WTC11 (cell line): Measurements from ENCODE around the gene BTBD7. TPM values are rescaled to one million over a fixed set of nuclear protein-coding genes. Genes with fewer than 3 reads are reported as not detected.

Experiments used
- ATAC-seq: fragments of 200-7000 bp; cut with Tn5 transposase; 2 replicates; pipeline ENCODE4 v1.10.0; 2021; ENCODE audit warnings: mild to moderate bottlenecking, moderate library complexity
- CTCF ChIA-PET: fragments of 300-600 bp; sonication (Branson Sonifier 250); formaldehyde crosslinking; loops from one replicate; lab custom pipeline; 2021; ENCODE audit warnings: antibody characterized with exemption; lab: Charles Lee
- POLR2A ChIA-PET: fragments of 350-600 bp; sonication (Branson Sonifier 250); formaldehyde crosslinking; loops from one replicate; lab custom pipeline; 2021; ENCODE audit warnings: antibody characterized with exemption; lab: Charles Lee
- DNase-seq: peaks from one replicate; pipeline ENCODE4 v3.0.0; 2021; ENCODE audit warnings: low spot score
- H3K27ac Mint-ChIP-seq: 2 replicates; pipeline ENCODE4 v1.8.0; 2021; ENCODE audit warnings: mixed read lengths
- H3K27me3 Mint-ChIP-seq: 2 replicates; pipeline ENCODE4 v1.8.0; 2021; ENCODE audit warnings: low read depth, mild to moderate bottlenecking, moderate library complexity, mixed read lengths
- H3K36me3 Mint-ChIP-seq: 2 replicates; pipeline ENCODE4 v1.8.0; 2021; ENCODE audit warnings: mixed read lengths
- H3K4me1 Mint-ChIP-seq: 2 replicates; pipeline ENCODE4 v1.8.0; 2022; ENCODE audit warnings: mixed read lengths
- H3K4me3 Mint-ChIP-seq: 2 replicates; pipeline ENCODE4 v1.8.0; 2021; ENCODE audit warnings: mild to moderate bottlenecking, moderate library complexity, mixed read lengths
- H3K9me3 Mint-ChIP-seq: 2 replicates; pipeline ENCODE4 v1.8.0; 2021; ENCODE audit warnings: mixed read lengths
- ARID4B ChIP-seq: sonication (generic); formaldehyde crosslinking; IDR thresholded peaks from 2 replicates; pipeline ENCODE4 v1.8.0; 2023; ENCODE audit warnings: missing genetic modification reagents, mild to moderate bottlenecking, borderline replicate concordance
- ATF1 ChIP-seq: sonication (generic); formaldehyde crosslinking; IDR thresholded peaks from 2 replicates; pipeline ENCODE4 v1.8.1; 2023; ENCODE audit warnings: mild to moderate bottlenecking, moderate library complexity, missing genetic modification reagents
- ATF3 ChIP-seq: sonication (generic); formaldehyde crosslinking; conservative IDR thresholded peaks from 2 replicates; pipeline ENCODE4 v1.8.1; 2022; ENCODE audit warnings: mild to moderate bottlenecking, missing genetic modification reagents
- CBFB ChIP-seq: sonication (generic); formaldehyde crosslinking; IDR thresholded peaks from 2 replicates; pipeline ENCODE4 v1.8.1; 2022; ENCODE audit warnings: mild to moderate bottlenecking, low read depth, missing genetic modification reagents
- CREM ChIP-seq: sonication (generic); formaldehyde crosslinking; IDR thresholded peaks from 2 replicates; pipeline ENCODE4 v1.8.1; 2022; ENCODE audit warnings: mild to moderate bottlenecking, missing genetic modification reagents, moderate library complexity
- E2F4 ChIP-seq: sonication (generic); formaldehyde crosslinking; IDR thresholded peaks from 2 replicates; pipeline ENCODE4 v1.8.1; 2022; ENCODE audit warnings: low read depth, mild to moderate bottlenecking, moderate library complexity, missing genetic modification reagents, borderline replicate concordance
- FOXK1 ChIP-seq: sonication (generic); formaldehyde crosslinking; IDR thresholded peaks from 2 replicates; pipeline ENCODE4 v1.8.0; 2022; ENCODE audit warnings: mild to moderate bottlenecking, moderate library complexity, missing genetic modification reagents
- GRHL2 ChIP-seq: fragments of 250-450 bp; sonication (Bioruptor Pico); IDR thresholded peaks from 2 replicates; pipeline ENCODE4 v1.8.0; 2022; ENCODE audit warnings: mild to moderate bottlenecking, moderate library complexity; ENCODE audit not compliant: insufficient replicate concordance, severe bottlenecking
- GTF2I ChIP-seq: fragments of 250-450 bp; sonication (Bioruptor Pico); conservative IDR thresholded peaks from 2 replicates; pipeline ENCODE4 v1.4.0; 2021; ENCODE audit warnings: mild to moderate bottlenecking
- IRF1 ChIP-seq: sonication (generic); formaldehyde crosslinking; IDR thresholded peaks from 2 replicates; pipeline ENCODE4 v1.8.0; 2023; ENCODE audit warnings: missing genetic modification reagents
- KAT7 ChIP-seq: sonication (generic); formaldehyde crosslinking; IDR thresholded peaks from 2 replicates; pipeline ENCODE4 v1.8.1; 2023; ENCODE audit warnings: missing genetic modification reagents, mild to moderate bottlenecking, borderline replicate concordance
- NR2C2 ChIP-seq: sonication (generic); formaldehyde crosslinking; IDR thresholded peaks from 2 replicates; pipeline ENCODE4 v1.8.0; 2022; ENCODE audit warnings: mild to moderate bottlenecking, missing genetic modification reagents
- OVOL2 ChIP-seq: fragments of 250-450 bp; sonication (Bioruptor Pico); IDR thresholded peaks from 2 replicates; pipeline ENCODE4 v1.9.0; 2021; ENCODE audit warnings: mild to moderate bottlenecking, borderline replicate concordance
- PREB ChIP-seq: sonication (generic); formaldehyde crosslinking; IDR thresholded peaks from 2 replicates; pipeline ENCODE4 v1.8.1; 2022; ENCODE audit warnings: mild to moderate bottlenecking, missing genetic modification reagents, moderate library complexity, borderline replicate concordance
- SMAD4 ChIP-seq: sonication (generic); formaldehyde crosslinking; IDR thresholded peaks from 2 replicates; pipeline ENCODE4 v1.8.0; 2022; ENCODE audit warnings: mild to moderate bottlenecking, missing genetic modification reagents
- SOX15 ChIP-seq: fragments of 250-450 bp; sonication (Bioruptor Pico); IDR thresholded peaks from 2 replicates; pipeline ENCODE4 v1.9.0; 2021; ENCODE audit warnings: mild to moderate bottlenecking
- SP1 ChIP-seq: sonication (generic); formaldehyde crosslinking; conservative IDR thresholded peaks from 2 replicates; pipeline ENCODE4 v1.8.1; 2022; ENCODE audit warnings: missing genetic modification reagents
- STAT6 ChIP-seq: sonication (generic); formaldehyde crosslinking; conservative IDR thresholded peaks from 2 replicates; pipeline ENCODE4 v1.8.1; 2023; ENCODE audit warnings: mild to moderate bottlenecking, low read depth, missing genetic modification reagents, moderate library complexity
- ZMAT4 ChIP-seq: fragments of 250-450 bp; sonication (Bioruptor Pico); IDR thresholded peaks from 2 replicates; pipeline ENCODE4 v1.9.0; 2021; ENCODE audit warnings: mild to moderate bottlenecking
- ZNF281 ChIP-seq: sonication (generic); formaldehyde crosslinking; IDR thresholded peaks from 2 replicates; pipeline ENCODE4 v1.8.0; 2023; ENCODE audit warnings: mild to moderate bottlenecking, missing genetic modification reagents
- ZNF512 ChIP-seq: sonication (generic); formaldehyde crosslinking; IDR thresholded peaks from 2 replicates; pipeline ENCODE4 v1.8.1; 2022; ENCODE audit warnings: missing genetic modification reagents, borderline replicate concordance
- total RNA-seq: library from RNA; stranded (reverse); gene quantifications from 3 replicates; pipeline ENCODE4 v1.2.3, GENCODE V29; 2021

The BTBD7 gene
- total RNA-seq, 1 experiment from 2014 or later = 34.1 TPM

- no peak for TF ChIP-seq STAT6 (CRISPR knock-in tag)
- TF ChIP-seq NR2C2 (CRISPR knock-in tag) = no peak
- no peak for TF ChIP-seq ZMAT4
- no peak for TF ChIP-seq OVOL2 (CRISPR knock-in tag)
- no peak for TF ChIP-seq CBFB (CRISPR knock-in tag)
- no peak for TF ChIP-seq ZNF281 (CRISPR knock-in tag)
- TF ChIP-seq KAT7 (CRISPR knock-in tag) = no peak
Measured at GRCh38 chr14:93311082-93311481, 21.8 kb downstream of the BTBD7 start (continued).

- POLR2A ChIA-PET = no interaction called here
- ATAC-seq (no peak), DNase-seq (no peak)
- Mint-ChIP-seq H3K27me3 (no peaks in the 10 kb centered on the region), H3K27ac (peak overlapping the region; percentile 34), H3K9me3 (no peaks in the 10 kb centered on the region), H3K4me3 (no peak overlapping the region), H3K4me1 (peaks cover 21% of the 10 kb centered on the region), H3K36me3 (no peaks in the 10 kb centered on the region)
- CTCF ChIA-PET = interaction anchor here (0.7 kb wide), 1 partner anchor 11 kb away, joined by 3 read pairs; no protein-coding TSS in a partner anchor
- TF ChIP-seq ZNF512 (CRISPR knock-in tag) (no peak), ATF3 (no peak), SMAD4 (no peak), GTF2I (CRISPR knock-in tag) (no peak), IRF1 (CRISPR knock-in tag) (no peak), ATF1 (no peak), SOX15 (CRISPR knock-in tag) (no peak), PREB (CRISPR knock-in tag) (no peak), E2F4 (CRISPR knock-in tag) (no peak), GRHL2 (no peak), SP1 (CRISPR knock-in tag) (no peak), ARID4B (CRISPR knock-in tag) (no peak), CREM (CRISPR knock-in tag) (no peak), FOXK1 (CRISPR knock-in tag) (no peak)
Measured at GRCh38 chr14:93309427-93309966, 23.3 kb downstream of the BTBD7 start.
